Caco-2 (cell line): Measurements from ENCODE around the gene HSD17B3. TPM values are rescaled to one million over a fixed set of nuclear protein-coding genes. Genes with fewer than 3 reads are reported as not detected.
A peak's percentile ranks its signal among the peaks of the same experiment; 100 is the strongest.

Experiments used
- BruUV-seq: library from RNA; stranded (reverse); fragments of 400-500 nt; replicated peaks from 2 replicates; lab custom pipeline; 2021; lab: Mats Ljungman, UMichigan
- CTCF ChIA-PET: fragments of 300-600 bp; sonication (Branson Sonifier 250); formaldehyde crosslinking; loops from one replicate; lab custom pipeline; 2022; ENCODE audit warnings: antibody characterized with exemption; lab: Charles Lee
- POLR2A ChIA-PET: fragments of 300-600 bp; sonication (Branson Sonifier 250); formaldehyde crosslinking; loops from one replicate; lab custom pipeline; 2022; ENCODE audit warnings: antibody characterized with exemption; lab: Charles Lee
- DNase-seq, 2 experiments: peaks; one replicate each; pipeline versions ENCODE4 v3.0.0 to v3.0.0-alpha.2; 2020 to 2022
- H3K27me3 ChIP-seq: replicated peaks from 2 replicates; pipeline ENCODE4 v1.6.0; 2011; ENCODE audit warnings: low read length; ENCODE audit not compliant: control insufficient read depth, insufficient read depth
- H3K36me3 ChIP-seq: 2 replicates; pipeline ENCODE4 v1.5.1; 2011; ENCODE audit warnings: low read length; ENCODE audit not compliant: control insufficient read depth, insufficient read depth
- H3K4me1 ChIP-seq: fragments of 250-450 bp; sonication (Bioruptor Pico); 2 replicates; pipeline ENCODE4 v1.5.1; 2020; ENCODE audit warnings: mild to moderate bottlenecking
- H3K4me3 ChIP-seq: 2 replicates; pipeline ENCODE4 v1.5.1; 2011; ENCODE audit warnings: low read depth, mild to moderate bottlenecking, control low read depth, low read length
- H3K9me3 ChIP-seq: fragments of 250-450 bp; sonication (Bioruptor Pico); 2 replicates; pipeline ENCODE4 v1.5.1; 2020; ENCODE audit warnings: mild to moderate bottlenecking, moderate library complexity
- H3K27ac Mint-ChIP-seq: one replicate; pipeline ENCODE4 v1.8.0; 2022; ENCODE audit warnings: mixed read lengths; ENCODE audit not compliant: unreplicated experiment
- H3K27me3 Mint-ChIP-seq: one replicate; pipeline ENCODE4 v1.8.0; 2022; ENCODE audit warnings: mixed read lengths; ENCODE audit not compliant: insufficient read depth, unreplicated experiment
- H3K36me3 Mint-ChIP-seq: one replicate; pipeline ENCODE4 v1.8.0; 2022; ENCODE audit warnings: mild to moderate bottlenecking, mixed read lengths; ENCODE audit not compliant: insufficient read depth, unreplicated experiment
- H3K4me1 Mint-ChIP-seq: one replicate; pipeline ENCODE4 v1.8.0; 2022; ENCODE audit warnings: low read depth, mixed read lengths; ENCODE audit not compliant: unreplicated experiment
- H3K4me3 Mint-ChIP-seq: one replicate; pipeline ENCODE4 v1.8.0; 2022; ENCODE audit warnings: mild to moderate bottlenecking, moderate library complexity, mixed read lengths; ENCODE audit not compliant: unreplicated experiment
- H3K9me3 Mint-ChIP-seq: one replicate; pipeline ENCODE4 v1.8.0; 2022; ENCODE audit warnings: mixed read lengths; ENCODE audit not compliant: unreplicated experiment
- intact Hi-C: fragments of 100-400 bp; cut with micrococcal nuclease; formaldehyde crosslinking; loops from one replicate; pipeline ENCODE4 v1.10.0; 2022; ENCODE audit not compliant: unreplicated experiment
- total RNA-seq: library from RNA; stranded (reverse); gene quantifications from 2 replicates; pipeline ENCODE4 v1.2.3, GENCODE V29; 2022
- TF ChIP-seq, protein P1 (sequence below), 2 experiments: fragments of 200-600 bp in 1 of 2; IDR thresholded peaks; 1 replicate in 1 of 2; 2 replicates in 1 of 2; pipeline versions ENCODE4 v1.5.1 to v1.8.0; 2011 to 2022; ENCODE audit warnings: antibody characterized with exemption in 1 of 2, control low read depth in 1 of 2, inconsistent platforms in 1 of 2, low read depth in 1 of 2, low read length in 1 of 2, mild to moderate bottlenecking in 1 of 2, moderate library complexity in 1 of 2; ENCODE audit not compliant: insufficient read depth in 1 of 2, severe bottlenecking in 1 of 2, unreplicated experiment in 1 of 2

The HSD17B3 gene
- total RNA-seq, 1 experiment from 2014 or later, result not detected

DNA sequence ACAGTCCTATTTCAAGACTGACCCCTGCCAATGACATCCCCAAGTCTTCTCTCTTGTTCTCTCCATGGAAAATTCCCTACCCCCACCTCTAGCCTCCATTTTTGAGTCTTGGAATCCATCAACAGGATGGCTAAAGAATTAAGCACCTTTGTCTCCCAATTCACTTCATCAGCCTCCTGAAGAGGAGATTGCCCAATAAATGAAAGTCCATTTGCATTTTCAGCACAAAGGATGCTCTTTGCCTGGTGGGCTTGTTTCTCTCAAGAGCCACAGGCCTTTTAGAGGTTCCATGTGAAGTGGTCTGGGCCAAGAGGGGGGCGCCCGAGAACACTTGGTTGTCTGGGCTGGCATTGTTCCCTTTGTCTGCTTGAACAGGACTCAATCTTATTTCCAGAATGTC lies 12.6 kb downstream of the HSD17B3 start:
- TF ChIP-seq, protein P1, sequence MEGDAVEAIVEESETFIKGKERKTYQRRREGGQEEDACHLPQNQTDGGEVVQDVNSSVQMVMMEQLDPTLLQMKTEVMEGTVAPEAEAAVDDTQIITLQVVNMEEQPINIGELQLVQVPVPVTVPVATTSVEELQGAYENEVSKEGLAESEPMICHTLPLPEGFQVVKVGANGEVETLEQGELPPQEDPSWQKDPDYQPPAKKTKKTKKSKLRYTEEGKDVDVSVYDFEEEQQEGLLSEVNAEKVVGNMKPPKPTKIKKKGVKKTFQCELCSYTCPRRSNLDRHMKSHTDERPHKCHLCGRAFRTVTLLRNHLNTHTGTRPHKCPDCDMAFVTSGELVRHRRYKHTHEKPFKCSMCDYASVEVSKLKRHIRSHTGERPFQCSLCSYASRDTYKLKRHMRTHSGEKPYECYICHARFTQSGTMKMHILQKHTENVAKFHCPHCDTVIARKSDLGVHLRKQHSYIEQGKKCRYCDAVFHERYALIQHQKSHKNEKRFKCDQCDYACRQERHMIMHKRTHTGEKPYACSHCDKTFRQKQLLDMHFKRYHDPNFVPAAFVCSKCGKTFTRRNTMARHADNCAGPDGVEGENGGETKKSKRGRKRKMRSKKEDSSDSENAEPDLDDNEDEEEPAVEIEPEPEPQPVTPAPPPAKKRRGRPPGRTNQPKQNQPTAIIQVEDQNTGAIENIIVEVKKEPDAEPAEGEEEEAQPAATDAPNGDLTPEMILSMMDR (IDR thresholded peaks at IDR 0.05; ENCODE audit: insufficient read depth in 1 of 2, low read depth in 1 of 2, low read length in 1 of 2, severe bottlenecking in 1 of 2, unreplicated experiment in 1 of 2), result no peak
- no peaks in the 10 kb centered on the region for H3K36me3 Mint-ChIP-seq
- no peak overlapping the region for H3K27ac Mint-ChIP-seq
- no peak overlapping the region for H3K4me3 ChIP-seq
- no TSS peak for BruUV-seq
- peaks cover 2% of the 10 kb centered on the region for H3K9me3 Mint-ChIP-seq
- H3K27me3 Mint-ChIP-seq, result no peaks in the 10 kb centered on the region
- intact Hi-C loops, result no loop called here
- CTCF ChIA-PET, result no interaction called here
- POLR2A ChIA-PET, result interaction anchor here (0.6 kb wide), 1 partner anchor 55 kb away, joined by 9 read pairs; no protein-coding TSS in a partner anchor
- no peaks in the 10 kb centered on the region for H3K27me3 ChIP-seq
- H3K9me3 ChIP-seq, result no peaks in the 10 kb centered on the region
- no peak overlapping the region for H3K4me3 Mint-ChIP-seq
- H3K36me3 ChIP-seq, result no peaks in the 10 kb centered on the region
- H3K4me1 ChIP-seq, result no peaks in the 10 kb centered on the region
- peaks cover 10% of the 10 kb centered on the region for H3K4me1 Mint-ChIP-seq
- DNase-seq, result no peak

- Mint-ChIP-seq H3K27ac (no peak overlapping the region), H3K4me3 (no peak overlapping the region), H3K4me1 (peaks cover 21% of the 10 kb centered on the region), H3K36me3 (no peaks in the 10 kb centered on the region), H3K27me3 (no peaks in the 10 kb centered on the region), H3K9me3 (peaks cover 3% of the 10 kb centered on the region)
- intact Hi-C loops, result no loop called here
- POLR2A ChIA-PET, result no interaction called here
- Histone ChIP-seq H3K36me3 (no peaks in the 10 kb centered on the region), H3K9me3 (no peaks in the 10 kb centered on the region), H3K4me1 (peaks cover 19% of the 10 kb centered on the region), H3K27me3 (no peaks in the 10 kb centered on the region), H3K4me3 (no peak overlapping the region)
- TF ChIP-seq, protein P1 (IDR thresholded peaks at IDR 0.05; ENCODE audit: insufficient read depth in 1 of 2, low read depth in 1 of 2, low read length in 1 of 2, severe bottlenecking in 1 of 2, unreplicated experiment in 1 of 2), result no peak
- CTCF ChIA-PET, result no interaction called here
- BruUV-seq, result no TSS peak
- DNase-seq, result no peak
Measured at GRCh38 chr9:96281641-96282040, 20.3 kb downstream of the HSD17B3 start.

GRCh38 chr9:96279932-96280331 lies 22.0 kb downstream of the HSD17B3 start:
- intact Hi-C loops, result no loop called here
- H3K4me1 Mint-ChIP-seq, result peaks cover 21% of the 10 kb centered on the region
- ChIA-PET POLR2A (no interaction called here), CTCF (no interaction called here)
- H3K27ac Mint-ChIP-seq, result peak overlapping the region; percentile 82
- Histone ChIP-seq H3K4me1 (peaks cover 19% of the 10 kb centered on the region), H3K27me3 (no peaks in the 10 kb centered on the region), H3K36me3 (no peaks in the 10 kb centered on the region), H3K9me3 (peaks cover 10% of the 10 kb centered on the region; the same call in 1 of the 2 replicates), H3K4me3 (no peak overlapping the region)
- no TSS peak for BruUV-seq
- peak; percentile 75 to 86 for DNase-seq
- H3K9me3 Mint-ChIP-seq, result peaks cover 21% of the 10 kb centered on the region
- no peaks in the 10 kb centered on the region for H3K36me3 Mint-ChIP-seq
- H3K27me3 Mint-ChIP-seq, result no peaks in the 10 kb centered on the region
- H3K4me3 Mint-ChIP-seq, result no peak overlapping the region
- TF ChIP-seq, protein P1 (IDR thresholded peaks at IDR 0.05; ENCODE audit: insufficient read depth in 1 of 2, low read depth in 1 of 2, low read length in 1 of 2, severe bottlenecking in 1 of 2, unreplicated experiment in 1 of 2), result no peak
